H9 (cell line): Measurements from ENCODE around the gene TMEM60. TPM values are rescaled to one million over a fixed set of nuclear protein-coding genes. Genes with fewer than 3 reads are reported as not detected.

Source experiments
- DNase-seq: peaks from one replicate; pipeline ENCODE4 v3.0.0-alpha.2; 2017
- H2AFZ ChIP-seq: one replicate; pipeline ENCODE4 v1.6.1; 2013; ENCODE audit warnings: mild to moderate bottlenecking, low read length, control low read depth, moderate library complexity
- H2AK5ac ChIP-seq: 2 replicates; pipeline ENCODE4 v1.6.1; 2013; ENCODE audit warnings: low read length, control low read depth, mixed read lengths; ENCODE audit not compliant: insufficient read length
- H2BK120ac ChIP-seq: one replicate; pipeline ENCODE4 v1.6.1; 2013; ENCODE audit warnings: low read depth, mild to moderate bottlenecking, low read length, control low read depth, inconsistent platforms; ENCODE audit not compliant: poor library complexity, severe bottlenecking
- H2BK12ac ChIP-seq: 2 replicates; pipeline ENCODE4 v1.6.1; 2013; ENCODE audit warnings: low read length, control low read depth, mixed read lengths, low read depth; ENCODE audit not compliant: insufficient read length
- H2BK15ac ChIP-seq: 2 replicates; pipeline ENCODE4 v1.6.1; 2013; ENCODE audit warnings: low read depth, low read length, control low read depth
- H2BK20ac ChIP-seq: one replicate; pipeline ENCODE4 v1.6.1; 2013; ENCODE audit warnings: low read depth, mild to moderate bottlenecking, low read length, control low read depth, inconsistent platforms; ENCODE audit not compliant: poor library complexity, severe bottlenecking
- H2BK5ac ChIP-seq: 2 replicates; pipeline ENCODE4 v1.6.1; 2013; ENCODE audit warnings: low read length, control low read depth, mixed read lengths; ENCODE audit not compliant: insufficient read length
- H3K14ac ChIP-seq: 2 replicates; pipeline ENCODE4 v1.6.1; 2013; ENCODE audit warnings: low read length, control low read depth; ENCODE audit not compliant: insufficient read depth
- H3K18ac ChIP-seq: 2 replicates; pipeline ENCODE4 v1.6.1; 2013; ENCODE audit warnings: low read depth, mild to moderate bottlenecking, mixed read lengths, low read length, control low read depth; ENCODE audit not compliant: insufficient read length
- H3K23ac ChIP-seq: 2 replicates; pipeline ENCODE4 v1.6.1; 2013; ENCODE audit warnings: low read length, control low read depth, mixed read lengths, low read depth; ENCODE audit not compliant: insufficient read length
- H3K23me2 ChIP-seq: 2 replicates; pipeline ENCODE4 v1.6.1; 2013; ENCODE audit warnings: low read depth, mild to moderate bottlenecking, mixed read lengths, low read length, control low read depth; ENCODE audit not compliant: insufficient read length, poor library complexity, severe bottlenecking
- H3K27ac ChIP-seq: 2 replicates; pipeline ENCODE4 v1.5.1; 2013; ENCODE audit warnings: low read length, control low read depth, mixed read lengths, low read depth; ENCODE audit not compliant: insufficient read length
- H3K27me3 ChIP-seq: 2 replicates; pipeline ENCODE4 v1.6.1; 2013; ENCODE audit warnings: low read length, control low read depth, inconsistent platforms; ENCODE audit not compliant: insufficient read depth
- H3K4ac ChIP-seq: 2 replicates; pipeline ENCODE4 v1.6.1; 2013; ENCODE audit warnings: low read depth, mild to moderate bottlenecking, control low read depth, inconsistent platforms, low read length, moderate library complexity
- H3K4me1 ChIP-seq: 2 replicates; pipeline ENCODE4 v1.6.1; 2013; ENCODE audit warnings: low read length, control low read depth, inconsistent platforms; ENCODE audit not compliant: insufficient read depth
- H3K4me2 ChIP-seq: 2 replicates; pipeline ENCODE4 v1.6.1; 2013; ENCODE audit warnings: low read length, control low read depth, mixed read lengths; ENCODE audit not compliant: insufficient read length, insufficient read depth
- H3K56ac ChIP-seq: 2 replicates; pipeline ENCODE4 v1.6.1; 2013; ENCODE audit warnings: low read depth, mild to moderate bottlenecking, mixed read lengths, low read length, control low read depth; ENCODE audit not compliant: insufficient read length
- H3K79me1 ChIP-seq: 2 replicates; pipeline ENCODE4 v1.6.1; 2013; ENCODE audit warnings: low read depth, mild to moderate bottlenecking, moderate library complexity, low read length, control low read depth, inconsistent platforms; ENCODE audit not compliant: insufficient read depth, poor library complexity, severe bottlenecking
- H3K79me2 ChIP-seq: 2 replicates; pipeline ENCODE4 v1.6.1; 2013; ENCODE audit warnings: low read length, control low read depth, inconsistent platforms; ENCODE audit not compliant: insufficient read depth
- H3K9ac ChIP-seq: 2 replicates; pipeline ENCODE4 v1.6.1; 2013; ENCODE audit warnings: low read length, control low read depth, mixed read lengths; ENCODE audit not compliant: insufficient read length; ENCODE audit errors: extremely low read depth
- H3K9me3 ChIP-seq: one replicate; pipeline ENCODE4 v1.6.1; 2013; ENCODE audit warnings: low read depth, low read length, inconsistent platforms; ENCODE audit not compliant: control insufficient read depth
- H3T11ph ChIP-seq: one replicate; pipeline ENCODE4 v1.6.1; 2013; ENCODE audit warnings: mild to moderate bottlenecking, low read length, control low read depth, inconsistent platforms
- H4K20me1 ChIP-seq: one replicate; pipeline ENCODE4 v1.6.1; 2013; ENCODE audit not compliant: control insufficient read depth, insufficient read length, insufficient read depth
- H4K5ac ChIP-seq: 2 replicates; pipeline ENCODE4 v1.6.1; 2013; ENCODE audit warnings: low read depth, mild to moderate bottlenecking, mixed read lengths, low read length, control low read depth; ENCODE audit not compliant: insufficient read length
- H4K8ac ChIP-seq: replicated peaks from 2 replicates; pipeline ENCODE4 v1.6.1; 2013; ENCODE audit warnings: low read length, control low read depth, mixed read lengths, low read depth; ENCODE audit not compliant: insufficient read length
- H4K91ac ChIP-seq: 2 replicates; pipeline ENCODE4 v1.6.1; 2013; ENCODE audit warnings: low read depth, mild to moderate bottlenecking, moderate library complexity, mixed read lengths, low read length, control low read depth; ENCODE audit not compliant: insufficient read length
- H3K27ac Mint-ChIP-seq, 3 experiments: 2 replicates in 2 of 3; 3 replicates in 1 of 3; pipeline ENCODE4 v1.8.0; 2020 to 2021; ENCODE audit warnings: mixed read lengths in 3 of 3, mild to moderate bottlenecking in 1 of 3, moderate library complexity in 1 of 3
- H3K27me3 Mint-ChIP-seq: 2 replicates; pipeline ENCODE4 v1.8.0; 2021; ENCODE audit warnings: low read depth, mild to moderate bottlenecking, moderate library complexity, mixed read lengths
- H3K36me3 Mint-ChIP-seq, 3 experiments: 2 replicates in 2 of 3; 3 replicates in 1 of 3; pipeline ENCODE4 v1.8.0; 2020 to 2021; ENCODE audit warnings: low read depth in 3 of 3, mixed read lengths in 3 of 3; ENCODE audit not compliant: insufficient read depth in 1 of 3
- H3K4me1 Mint-ChIP-seq, 2 experiments: 2 replicates each; pipeline ENCODE4 v1.8.0; 2020; ENCODE audit warnings: mixed read lengths in 2 of 2
- H3K4me3 Mint-ChIP-seq, 2 experiments: 2 replicates in 1 of 2; 3 replicates in 1 of 2; pipeline ENCODE4 v1.8.0; 2020 to 2021; ENCODE audit warnings: mild to moderate bottlenecking in 2 of 2, mixed read lengths in 2 of 2, moderate library complexity in 1 of 2
- H3K9me3 Mint-ChIP-seq, 2 experiments: 2 replicates in 1 of 2; 3 replicates in 1 of 2; pipeline ENCODE4 v1.8.0; 2020; ENCODE audit warnings: mild to moderate bottlenecking in 2 of 2, mixed read lengths in 2 of 2, moderate library complexity in 1 of 2
- WGBS: extraction: QIAGEN DNeasy Blood & Tissue Kit; methylation state at CpG from one replicate; pipeline ENCODE4 v1.1.7; 2013; ENCODE audit warnings: missing lambda C conversion rate, low lambda C conversion rate, mixed read lengths; ENCODE audit not compliant: insufficient read length; ENCODE audit errors: extremely low coverage; 5-methylcytosine and 5-hydroxymethylcytosine counted together
- total RNA-seq: library from RNA; stranded (reverse); gene quantifications from 2 replicates; pipeline ENCODE4 v1.2.1, GENCODE V29; 2021
- TF ChIP-seq, protein P1 (sequence below): fragments of 200-600 bp; sonication (generic); conservative IDR thresholded peaks from 3 replicates; pipeline ENCODE4 v1.8.0; 2021; ENCODE audit warnings: antibody characterized with exemption, mild to moderate bottlenecking

The TMEM60 gene
- total RNA-seq, 1 experiment from 2014 or later: 14.3 TPM

- no CpG with 5 or more reads among the region's 8 CpGs for WGBS
- H3K27me3 Mint-ChIP-seq: no peaks in the 10 kb centered on the region
Measured at GRCh38 chr7:77846317-77847092, 48.3 kb upstream of the TMEM60 start.

More at GRCh38 chr7:77846317-77847092, 48.3 kb upstream of the TMEM60 start:
- no peak overlapping the region for H3K4ac ChIP-seq
- no peak overlapping the region for H3K27ac Mint-ChIP-seq
- no peak overlapping the region for H2BK15ac ChIP-seq
- H3K4me2 ChIP-seq: no peak overlapping the region
- TF ChIP-seq, protein P1, sequence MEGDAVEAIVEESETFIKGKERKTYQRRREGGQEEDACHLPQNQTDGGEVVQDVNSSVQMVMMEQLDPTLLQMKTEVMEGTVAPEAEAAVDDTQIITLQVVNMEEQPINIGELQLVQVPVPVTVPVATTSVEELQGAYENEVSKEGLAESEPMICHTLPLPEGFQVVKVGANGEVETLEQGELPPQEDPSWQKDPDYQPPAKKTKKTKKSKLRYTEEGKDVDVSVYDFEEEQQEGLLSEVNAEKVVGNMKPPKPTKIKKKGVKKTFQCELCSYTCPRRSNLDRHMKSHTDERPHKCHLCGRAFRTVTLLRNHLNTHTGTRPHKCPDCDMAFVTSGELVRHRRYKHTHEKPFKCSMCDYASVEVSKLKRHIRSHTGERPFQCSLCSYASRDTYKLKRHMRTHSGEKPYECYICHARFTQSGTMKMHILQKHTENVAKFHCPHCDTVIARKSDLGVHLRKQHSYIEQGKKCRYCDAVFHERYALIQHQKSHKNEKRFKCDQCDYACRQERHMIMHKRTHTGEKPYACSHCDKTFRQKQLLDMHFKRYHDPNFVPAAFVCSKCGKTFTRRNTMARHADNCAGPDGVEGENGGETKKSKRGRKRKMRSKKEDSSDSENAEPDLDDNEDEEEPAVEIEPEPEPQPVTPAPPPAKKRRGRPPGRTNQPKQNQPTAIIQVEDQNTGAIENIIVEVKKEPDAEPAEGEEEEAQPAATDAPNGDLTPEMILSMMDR: no peak
- H4K5ac ChIP-seq: no peak overlapping the region
- H3K9me3 Mint-ChIP-seq: no peaks in the 10 kb centered on the region
- H3K9ac ChIP-seq: no peak overlapping the region
- no peaks in the 10 kb centered on the region for H4K20me1 ChIP-seq
- H3T11ph ChIP-seq: no peak overlapping the region
- H4K8ac ChIP-seq: no peak overlapping the region
- no peak overlapping the region for H3K14ac ChIP-seq
- no peak overlapping the region for H2BK5ac ChIP-seq
- 0 out of 4 replicates have a peak, but pooled peaks cover 0 to 3% of the 10 kb centered on the region in 2 experiments for H3K4me1 Mint-ChIP-seq
- H3K36me3 Mint-ChIP-seq: no peaks in the 10 kb centered on the region
- H2AK5ac ChIP-seq: no peak overlapping the region
- no peaks in the 10 kb centered on the region for H3K79me1 ChIP-seq
- H3K56ac ChIP-seq: no peak overlapping the region
- no peak for DNase-seq
- H3K27ac ChIP-seq: no peak overlapping the region
- no peak overlapping the region for H2AFZ ChIP-seq
- H2BK20ac ChIP-seq: no peak overlapping the region
- no peaks in the 10 kb centered on the region for H3K79me2 ChIP-seq
- H3K9me3 ChIP-seq: no peaks in the 10 kb centered on the region
- H4K91ac ChIP-seq: no peak overlapping the region
- H2BK12ac ChIP-seq: no peak overlapping the region
- no peaks in the 10 kb centered on the region for H3K27me3 ChIP-seq
- no peak overlapping the region for H3K23ac ChIP-seq
- H3K18ac ChIP-seq: no peak overlapping the region
- H3K4me1 ChIP-seq: no peaks in the 10 kb centered on the region; the same call in 1 of the 2 replicates
- no peaks in the 10 kb centered on the region for H3K23me2 ChIP-seq
- H3K4me3 Mint-ChIP-seq: no peak overlapping the region
- no peak overlapping the region for H2BK120ac ChIP-seq
